GM18868 (cell line): Measurements from ENCODE around the gene CPLANE1.
"Not testable (repeated sequence)": the region's sequence is repeated elsewhere in the genome, so short reads cannot be mapped to it uniquely, and the experiment has no call there.

Source experiments
- ATAC-seq: cut with Tn5 transposase; IDR thresholded peaks from one replicate; pipeline ENCODE4 v1.9.1; 2021; ENCODE audit warnings: mild to moderate bottlenecking, moderate library complexity; ENCODE audit not compliant: unreplicated experiment

CPLANE1 gene

GRCh38 chr5:37132646-37133045, 116.5 kb downstream of the CPLANE1 start:
- no peak for ATAC-seq

GRCh38 chr5:37121465-37121864, 127.7 kb downstream of the CPLANE1 start:
- ATAC-seq, result no peak

DNA sequence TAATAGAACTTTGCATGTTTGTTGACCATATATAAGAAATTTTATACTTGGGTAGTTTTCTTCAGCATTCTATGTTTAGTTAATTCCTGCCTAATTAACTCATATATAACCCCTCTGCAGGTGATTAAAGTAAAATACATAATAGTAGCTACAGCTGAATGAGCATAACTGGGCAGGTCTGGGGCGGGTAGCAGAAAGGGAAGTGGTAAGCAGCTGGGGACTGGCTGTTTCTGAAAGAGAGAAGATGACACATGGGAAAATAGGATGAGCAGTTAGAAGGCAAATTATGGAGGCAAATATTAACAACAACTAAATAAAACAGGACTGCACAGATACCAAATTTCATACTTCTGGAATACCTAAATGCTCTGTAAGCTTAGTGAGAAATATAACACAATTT, 128.1 kb downstream of the CPLANE1 start:
- ATAC-seq, result no peak

DNA sequence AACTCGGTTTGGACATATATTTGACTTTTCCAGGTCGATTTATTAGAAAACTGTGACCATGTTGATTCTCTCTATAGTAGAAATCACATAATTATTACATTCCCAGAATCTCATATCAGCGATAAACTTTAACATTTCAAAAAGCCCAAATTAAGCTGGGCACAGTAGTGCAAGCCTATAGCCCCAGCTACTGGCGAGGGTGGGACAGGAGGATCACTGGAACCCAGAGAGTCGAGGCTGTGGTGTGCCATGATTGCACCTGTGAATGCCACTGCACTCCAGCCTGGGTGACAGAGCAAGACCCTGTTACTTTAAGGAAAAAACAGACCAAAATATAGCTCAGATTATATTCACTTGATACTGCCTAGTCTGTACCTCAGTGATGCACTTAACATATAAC, 128.9 kb downstream of the CPLANE1 start:
- ATAC-seq, result no peak

DNA sequence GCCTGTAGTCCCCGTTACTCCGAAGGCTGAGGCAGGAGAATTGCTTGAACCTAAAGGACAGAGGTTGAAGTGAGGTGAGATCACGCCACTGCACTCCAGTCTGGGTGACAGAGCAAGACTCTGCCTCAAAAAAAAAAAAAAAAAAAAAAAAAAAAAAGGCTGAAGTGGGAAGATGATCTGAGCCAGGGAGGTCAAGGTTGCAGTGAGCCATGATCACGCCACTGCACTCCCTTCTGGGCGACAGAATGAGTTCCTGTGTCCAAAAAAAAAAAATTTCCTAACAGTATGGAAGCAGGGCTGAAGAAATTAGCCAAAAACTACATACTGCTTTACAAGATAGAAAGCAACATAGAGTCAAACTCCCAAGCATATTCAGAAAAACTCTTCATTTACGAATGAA, 132.8 kb downstream of the CPLANE1 start:
- no peak for ATAC-seq

DNA sequence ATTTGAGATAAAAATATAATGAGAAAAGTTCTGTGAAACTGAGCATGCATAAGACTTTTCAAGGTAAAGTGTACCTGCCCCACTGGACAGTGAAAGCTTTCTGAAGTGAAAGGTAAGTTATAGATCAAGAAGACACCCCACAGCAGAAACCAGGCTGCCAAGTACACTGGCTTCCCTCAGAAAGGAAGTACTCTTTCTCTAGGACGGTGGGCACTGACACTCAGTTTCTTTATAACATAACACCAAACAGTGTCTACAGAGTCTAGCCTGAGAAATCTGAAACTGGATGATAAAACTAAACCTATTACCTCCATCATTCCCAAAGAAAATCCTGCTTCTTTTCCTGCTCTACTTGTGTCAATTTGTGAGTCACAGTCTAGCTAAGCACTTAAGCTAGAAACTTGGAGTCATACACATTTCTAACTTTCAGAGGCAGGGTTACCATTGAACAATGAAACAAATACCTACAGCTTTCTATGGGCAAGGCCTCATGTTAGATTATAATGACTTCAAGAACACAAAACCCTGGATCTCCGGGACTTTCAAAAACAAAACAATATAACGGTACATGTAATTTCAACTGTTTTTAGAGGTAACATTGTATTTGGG, 136.7 kb downstream of the CPLANE1 start:
- ATAC-seq, result peak; percentile 29

- peak; percentile 91 for ATAC-seq
These were observed 137.5 kb downstream of the CPLANE1 start for GRCh38 chr5:37111426-37112382.

- no peak for ATAC-seq
These were observed 139.0 kb downstream of the CPLANE1 start for GRCh38 chr5:37110135-37110534.

DNA sequence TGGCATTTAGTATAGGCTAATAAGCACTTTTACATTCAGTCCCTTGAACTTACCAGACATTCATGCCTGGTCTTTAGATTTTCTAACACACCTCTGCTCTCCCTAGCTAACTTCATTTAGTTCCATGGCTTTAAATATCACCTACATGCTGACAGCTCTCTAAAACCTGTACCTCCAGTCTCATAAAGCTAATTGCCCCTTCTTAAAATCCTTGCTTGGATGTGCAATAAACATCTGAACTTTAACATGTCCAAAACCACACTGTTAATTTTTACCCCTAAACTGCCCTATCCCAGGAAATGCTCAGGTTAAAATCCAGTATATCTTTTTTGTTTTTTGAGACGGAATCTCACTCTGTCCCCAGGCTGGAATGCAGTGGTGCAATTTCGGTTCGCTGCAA, 139.8 kb downstream of the CPLANE1 start:
- ATAC-seq, result no peak

DNA sequence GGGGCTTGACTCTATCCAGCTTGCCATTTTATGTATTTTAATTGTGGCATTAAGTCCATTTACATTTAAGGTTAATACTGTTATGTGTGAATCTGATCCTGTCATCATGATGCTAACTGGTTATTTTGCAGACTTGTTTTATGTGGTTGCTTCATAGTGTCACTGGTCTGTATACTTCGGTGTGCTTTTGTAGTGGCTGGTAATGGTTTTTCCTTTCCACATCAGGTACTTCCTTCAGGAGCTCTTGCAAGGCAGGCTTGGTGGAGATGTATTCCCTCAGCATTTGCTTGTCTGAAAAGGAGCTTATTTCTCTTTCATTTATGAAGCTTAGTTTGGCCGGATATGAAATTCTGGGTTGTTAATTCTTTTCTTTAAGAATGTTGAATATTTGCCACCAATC, 145.9 kb downstream of the CPLANE1 start:
- ATAC-seq, result no peak

DNA sequence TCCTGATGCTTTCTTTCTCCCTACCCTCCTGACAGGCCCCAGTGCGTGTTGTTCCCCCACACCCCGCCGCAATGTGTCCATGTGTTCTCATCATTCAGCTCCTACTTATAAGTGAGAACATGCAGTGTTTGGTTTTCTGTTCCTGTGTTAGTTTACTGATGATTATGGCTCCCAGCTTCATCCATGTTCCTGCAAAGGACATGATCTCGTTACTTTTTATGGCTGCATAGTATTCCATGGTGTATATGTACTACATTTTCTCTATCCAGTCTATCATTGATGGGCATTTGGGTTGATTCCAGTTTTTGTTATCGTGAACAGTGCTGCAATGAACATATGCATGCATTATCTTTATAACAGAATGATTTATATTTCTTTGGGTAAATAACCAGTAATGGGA, 149.9 kb downstream of the CPLANE1 start:
- ATAC-seq, result not testable (repeated sequence)

- not testable (repeated sequence) for ATAC-seq
These were observed 155.4 kb downstream of the CPLANE1 start for GRCh38 chr5:37093795-37094194.

GRCh38 chr5:37090781-37091180, 158.4 kb downstream of the CPLANE1 start:
- ATAC-seq, result no peak

GRCh38 chr5:37090123-37090726, 159.0 kb downstream of the CPLANE1 start:
- ATAC-seq, result no peak

DNA sequence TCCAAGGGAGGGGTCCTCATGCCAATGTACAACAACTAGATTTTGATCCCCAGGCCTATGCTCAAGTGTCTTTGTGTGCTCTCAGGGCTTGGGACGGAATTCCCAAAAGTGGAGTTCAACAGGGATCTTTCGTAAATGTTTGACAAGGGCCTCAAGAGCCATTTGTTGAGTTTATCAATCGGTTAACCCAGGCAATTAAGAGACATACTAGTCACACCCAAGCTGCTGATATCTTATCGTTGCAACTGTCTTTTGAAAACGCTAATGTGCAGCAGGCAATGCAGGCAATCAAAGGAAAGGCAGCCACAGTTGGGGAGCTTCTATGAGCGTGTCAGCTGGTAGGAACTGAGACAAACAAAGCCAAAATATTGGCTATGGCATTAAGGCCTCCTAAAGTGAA, 161.2 kb downstream of the CPLANE1 start:
- ATAC-seq, result no peak

GRCh38 chr5:37086466-37087173, 162.6 kb downstream of the CPLANE1 start:
- ATAC-seq, result no peak

- not testable (repeated sequence) for ATAC-seq
These were observed 163.2 kb downstream of the CPLANE1 start for GRCh38 chr5:37086026-37086425.

- ATAC-seq, result not testable (repeated sequence)
These were observed 166.2 kb downstream of the CPLANE1 start for GRCh38 chr5:37082977-37083376.

- no peak for ATAC-seq
These were observed 168.5 kb downstream of the CPLANE1 start for GRCh38 chr5:37080697-37081096.

- ATAC-seq, result no peak
These were observed 172.0 kb downstream of the CPLANE1 start for GRCh38 chr5:37077146-37077545.

- ATAC-seq, result no peak
These were observed 173.7 kb downstream of the CPLANE1 start for GRCh38 chr5:37075399-37075950.
